OCI-LY1 (cell line): ENCODE measurements around the gene OR52L1.
"Not testable (repeated sequence)": the region's sequence is repeated elsewhere in the genome, so short reads cannot be mapped to it uniquely, and the experiment has no call there.

Experiments used
- H2AFZ ChIP-seq: fragments of 200-600 bp; sonication (generic), shearing (Covaris generic); 2 replicates; pipeline ENCODE4 v1.6.0; 2014; ENCODE audit warnings: antibody characterized with exemption, mild to moderate bottlenecking, low read length
- H3F3A ChIP-seq: fragments of 200-600 bp; sonication (generic), shearing (Covaris generic); 2 replicates; pipeline ENCODE4 v1.6.0; 2014; ENCODE audit warnings: mild to moderate bottlenecking, antibody characterized with exemption, low read length, moderate library complexity; ENCODE audit not compliant: insufficient read depth
- H3K27ac ChIP-seq: fragments of 200-600 bp; sonication (generic); 2 replicates; pipeline ENCODE4 v1.5.1; 2014; ENCODE audit warnings: low read length, mixed run types, mild to moderate bottlenecking, low read depth; ENCODE audit not compliant: poor library complexity, severe bottlenecking
- H3K27me3 ChIP-seq: fragments of 200-600 bp; sonication (generic); 2 replicates; pipeline ENCODE4 v1.6.0; 2014; ENCODE audit warnings: antibody characterized with exemption, mild to moderate bottlenecking, low read length, moderate library complexity; ENCODE audit not compliant: insufficient read depth
- H3K36me3 ChIP-seq: fragments of 200-600 bp; sonication (generic); 2 replicates; pipeline ENCODE4 v1.6.1; 2014; ENCODE audit warnings: mild to moderate bottlenecking, antibody characterized with exemption, low read length, moderate library complexity, mixed read lengths; ENCODE audit not compliant: insufficient read depth
- H3K4me1 ChIP-seq: fragments of 200-600 bp; sonication (generic); 2 replicates; pipeline ENCODE4 v1.5.1; 2014; ENCODE audit warnings: mild to moderate bottlenecking, low read length, moderate library complexity; ENCODE audit not compliant: insufficient read depth, severe bottlenecking
- H3K4me2 ChIP-seq: fragments of 200-600 bp; sonication (generic), shearing (Covaris generic); 2 replicates; pipeline ENCODE4 v1.6.1; 2014; ENCODE audit warnings: low read length
- H3K4me3 ChIP-seq: fragments of 200-600 bp; sonication (generic); 2 replicates; pipeline ENCODE4 v1.5.1; 2014; ENCODE audit warnings: low read length, low read depth, mild to moderate bottlenecking, mixed read lengths; ENCODE audit not compliant: poor library complexity, severe bottlenecking
- H3K79me2 ChIP-seq: fragments of 200-600 bp; shearing (Covaris generic); 2 replicates; pipeline ENCODE4 v1.6.1; 2016; ENCODE audit warnings: mixed run types, low read length, mixed read lengths; ENCODE audit not compliant: insufficient read depth
- H3K9ac ChIP-seq: fragments of 200-600 bp; sonication (generic), shearing (Covaris generic); 2 replicates; pipeline ENCODE4 v1.6.1; 2014; ENCODE audit warnings: mild to moderate bottlenecking, low read length, mixed read lengths
- H3K9me2 ChIP-seq: fragments of 200-600 bp; sonication (generic), shearing (Covaris generic); 2 replicates; pipeline ENCODE4 v1.6.1; 2014; ENCODE audit warnings: low read depth, mild to moderate bottlenecking, low read length, mixed read lengths
- H3K9me3 ChIP-seq: fragments of 200-600 bp; shearing (Covaris generic); 2 replicates; pipeline ENCODE4 v1.6.1; 2014; ENCODE audit warnings: low read length, mixed read lengths
- H4K20me1 ChIP-seq: fragments of 200-600 bp; sonication (generic), shearing (Covaris generic); 2 replicates; pipeline ENCODE4 v1.6.0; 2016; ENCODE audit warnings: mild to moderate bottlenecking, low read length; ENCODE audit not compliant: insufficient read depth
- EZH2 ChIP-seq: fragments of 200-600 bp; sonication (generic), shearing (Covaris generic); IDR thresholded peaks from 2 replicates; pipeline ENCODE4 v1.8.0; 2017; ENCODE audit warnings: borderline replicate concordance, mixed run types, mild to moderate bottlenecking, antibody characterized with exemption, low read length, moderate library complexity, mixed read lengths
- TF ChIP-seq, protein P1 (sequence below): fragments of 200-600 bp; sonication (generic), shearing (Covaris generic); IDR thresholded peaks from 2 replicates; pipeline ENCODE4 v1.5.1; 2017; ENCODE audit warnings: mild to moderate bottlenecking, antibody characterized with exemption, low read length, moderate library complexity, mixed read lengths

OR52L1 gene

DNA sequence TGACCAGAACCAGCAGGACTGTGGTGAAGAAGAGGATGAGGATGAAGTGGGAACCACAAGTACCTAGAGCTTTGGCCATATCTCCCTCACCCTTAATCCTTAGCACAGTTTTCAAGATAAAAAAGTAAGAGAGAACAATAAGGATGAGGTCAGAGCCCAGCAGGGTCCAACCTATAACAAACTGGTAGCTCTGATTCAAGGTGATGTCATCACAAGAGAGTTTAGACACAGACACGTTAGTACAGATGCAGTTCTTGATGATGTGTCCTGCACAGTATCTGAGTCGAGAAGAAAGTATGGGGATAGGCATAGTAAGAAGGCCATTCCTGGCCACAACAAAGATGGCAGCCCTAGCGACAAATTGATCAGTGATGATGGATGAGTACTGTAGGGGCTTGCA lies 19.1 kb downstream of the OR52L1 start:
- Histone ChIP-seq H3K4me3 (no peak overlapping the region), H3F3A (no peaks in the 10 kb centered on the region), H2AFZ (no peak overlapping the region), H3K4me1 (no peaks in the 10 kb centered on the region), H3K79me2 (no peaks in the 10 kb centered on the region), H3K4me2 (no peak overlapping the region), H3K9me2 (no peaks in the 10 kb centered on the region), H4K20me1 (no peaks in the 10 kb centered on the region), H3K36me3 (no peaks in the 10 kb centered on the region), H3K27me3 (no peaks in the 10 kb centered on the region), H3K9me3 (no peaks in the 10 kb centered on the region), H3K27ac (no peak overlapping the region), H3K9ac (no peak overlapping the region)
- TF ChIP-seq, protein P1, sequence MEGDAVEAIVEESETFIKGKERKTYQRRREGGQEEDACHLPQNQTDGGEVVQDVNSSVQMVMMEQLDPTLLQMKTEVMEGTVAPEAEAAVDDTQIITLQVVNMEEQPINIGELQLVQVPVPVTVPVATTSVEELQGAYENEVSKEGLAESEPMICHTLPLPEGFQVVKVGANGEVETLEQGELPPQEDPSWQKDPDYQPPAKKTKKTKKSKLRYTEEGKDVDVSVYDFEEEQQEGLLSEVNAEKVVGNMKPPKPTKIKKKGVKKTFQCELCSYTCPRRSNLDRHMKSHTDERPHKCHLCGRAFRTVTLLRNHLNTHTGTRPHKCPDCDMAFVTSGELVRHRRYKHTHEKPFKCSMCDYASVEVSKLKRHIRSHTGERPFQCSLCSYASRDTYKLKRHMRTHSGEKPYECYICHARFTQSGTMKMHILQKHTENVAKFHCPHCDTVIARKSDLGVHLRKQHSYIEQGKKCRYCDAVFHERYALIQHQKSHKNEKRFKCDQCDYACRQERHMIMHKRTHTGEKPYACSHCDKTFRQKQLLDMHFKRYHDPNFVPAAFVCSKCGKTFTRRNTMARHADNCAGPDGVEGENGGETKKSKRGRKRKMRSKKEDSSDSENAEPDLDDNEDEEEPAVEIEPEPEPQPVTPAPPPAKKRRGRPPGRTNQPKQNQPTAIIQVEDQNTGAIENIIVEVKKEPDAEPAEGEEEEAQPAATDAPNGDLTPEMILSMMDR: no peak
- TF ChIP-seq EZH2: no peak

DNA sequence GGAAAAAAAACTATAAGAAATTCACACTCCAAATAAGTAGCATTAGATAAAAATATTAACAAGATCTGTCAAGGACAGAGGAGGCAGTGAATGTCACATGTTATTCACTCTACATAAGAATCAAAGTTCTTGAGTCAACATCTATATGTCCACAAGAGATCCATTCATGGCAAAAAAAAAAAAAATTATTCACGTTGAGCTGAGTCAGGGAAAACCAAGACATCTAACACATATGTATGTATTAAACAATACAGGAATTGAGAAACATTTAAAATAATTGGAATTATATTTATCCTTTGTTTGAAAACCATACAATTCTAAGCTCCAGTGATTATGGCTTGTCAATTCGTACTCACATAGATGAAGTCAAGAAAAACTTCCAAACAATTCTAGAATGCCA lies 19.8 kb downstream of the OR52L1 start:
- H3K4me3 ChIP-seq: no peak overlapping the region
- H3K9me3 ChIP-seq: no peaks in the 10 kb centered on the region
- no peaks in the 10 kb centered on the region for H3F3A ChIP-seq
- no peaks in the 10 kb centered on the region for H3K4me1 ChIP-seq
- H3K9ac ChIP-seq: no peak overlapping the region
- H3K4me2 ChIP-seq: no peak overlapping the region
- TF ChIP-seq, protein P1: no peak
- TF ChIP-seq EZH2: no peak
- H4K20me1 ChIP-seq: no peaks in the 10 kb centered on the region
- no peak overlapping the region for H3K27ac ChIP-seq
- no peaks in the 10 kb centered on the region for H3K27me3 ChIP-seq
- H3K36me3 ChIP-seq: no peaks in the 10 kb centered on the region
- H2AFZ ChIP-seq: no peak overlapping the region
- H3K79me2 ChIP-seq: no peaks in the 10 kb centered on the region
- no peaks in the 10 kb centered on the region for H3K9me2 ChIP-seq

DNA sequence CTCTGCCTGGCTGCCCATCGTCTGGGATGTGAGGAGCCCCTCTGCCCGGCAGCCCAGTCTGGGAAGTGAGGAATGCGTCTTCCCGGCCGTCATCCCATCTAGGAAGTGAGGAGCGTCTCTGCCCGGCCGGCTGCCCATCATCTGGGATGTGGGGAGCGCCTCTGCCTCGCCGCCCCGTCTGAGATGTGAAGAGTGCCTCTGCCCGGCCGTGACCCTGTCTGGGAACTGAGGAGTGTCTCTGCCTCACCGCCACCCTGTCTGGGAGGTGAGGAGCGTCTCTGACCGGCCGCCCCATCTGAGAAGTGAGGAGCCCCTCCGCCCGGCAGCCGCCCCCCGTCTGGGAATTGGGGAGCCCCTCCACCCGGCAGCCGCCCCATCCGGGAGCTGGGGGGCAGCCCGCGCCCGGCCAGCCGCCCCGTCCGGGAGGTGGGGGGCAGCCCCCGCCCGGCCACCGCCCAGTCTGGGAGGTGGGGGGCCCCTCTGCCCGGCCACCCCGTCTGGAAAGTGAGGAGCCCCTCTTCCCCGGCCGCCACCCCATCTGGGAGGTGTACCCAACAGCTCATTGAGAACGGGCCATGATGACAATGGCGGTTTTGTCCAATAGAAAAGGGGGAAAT lies 26.0 kb downstream of the OR52L1 start:
- not testable (repeated sequence) for H3K79me2 ChIP-seq, H3K9me3 ChIP-seq, H3K9me2 ChIP-seq, H3F3A ChIP-seq, H3K9ac ChIP-seq, H3K4me3 ChIP-seq, H3K36me3 ChIP-seq, H3K4me1 ChIP-seq, H4K20me1 ChIP-seq, H2AFZ ChIP-seq, H3K27ac ChIP-seq, H3K4me2 ChIP-seq, H3K27me3 ChIP-seq

DNA sequence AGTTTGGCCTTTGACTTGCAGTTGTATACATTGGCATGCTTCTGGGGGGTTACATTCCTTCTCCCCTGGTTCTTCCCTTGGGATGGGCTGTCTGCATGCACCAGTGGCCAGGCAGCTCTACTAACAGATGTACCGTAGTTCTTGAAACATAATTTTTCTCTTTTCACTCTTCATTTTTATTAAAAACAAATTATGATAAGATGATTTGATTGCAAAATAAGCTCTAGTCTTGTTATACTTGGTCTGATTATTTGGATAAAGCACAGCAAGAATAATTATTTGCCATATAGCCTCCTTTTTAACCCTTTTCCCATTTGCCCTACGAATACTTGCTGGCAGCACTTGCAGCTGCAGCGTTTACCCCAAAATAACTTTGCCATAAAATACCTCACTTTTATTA lies 31.2 kb downstream of the OR52L1 start:
- Histone ChIP-seq H4K20me1 (no peaks in the 10 kb centered on the region), H3K79me2 (no peaks in the 10 kb centered on the region), H3K27ac (no peak overlapping the region), H3F3A (no peaks in the 10 kb centered on the region), H2AFZ (no peak overlapping the region), H3K4me2 (no peak overlapping the region), H3K9ac (no peak overlapping the region), H3K4me3 (no peak overlapping the region), H3K36me3 (no peaks in the 10 kb centered on the region), H3K4me1 (no peaks in the 10 kb centered on the region), H3K9me3 (no peaks in the 10 kb centered on the region), H3K9me2 (no peaks in the 10 kb centered on the region), H3K27me3 (no peaks in the 10 kb centered on the region)
- TF ChIP-seq, protein P1: no peak
- no peak for TF ChIP-seq EZH2
